ENCODE measurements around the gene KCNT2.

GRCh38 chr1:196415978-196416377 lies 192.3 kb downstream of the KCNT2 start:
- TF ChIP-seq EZH2phosphoT487 (IDR thresholded peaks at IDR 0.05; ENCODE audit: borderline replicate concordance) (no peak), SRF (IDR thresholded peaks at IDR 0.05; ENCODE audit: low read depth) (no peak), POLR2AphosphoS5 (IDR thresholded peaks at IDR 0.05; ENCODE audit: low read depth, low read length) (no peak), YY1 (IDR thresholded peaks at IDR 0.05; ENCODE audit: extremely low read depth, insufficient replicate concordance, low read depth, low read length) (no peak), ZNF274 (IDR thresholded peaks at IDR 0.05; ENCODE audit: low read depth, low read length) (no peak), SIN3A (IDR thresholded peaks at IDR 0.05; ENCODE audit: low read depth) (no peak), JUND (IDR thresholded peaks at IDR 0.05) (no peak), RAD21 (IDR thresholded peaks at IDR 0.05; ENCODE audit: low read depth) (no peak), ZBTB33 (IDR thresholded peaks at IDR 0.05; ENCODE audit: extremely low read depth, insufficient replicate concordance, low read length) (no peak)
- TF ChIP-seq, protein P1, sequence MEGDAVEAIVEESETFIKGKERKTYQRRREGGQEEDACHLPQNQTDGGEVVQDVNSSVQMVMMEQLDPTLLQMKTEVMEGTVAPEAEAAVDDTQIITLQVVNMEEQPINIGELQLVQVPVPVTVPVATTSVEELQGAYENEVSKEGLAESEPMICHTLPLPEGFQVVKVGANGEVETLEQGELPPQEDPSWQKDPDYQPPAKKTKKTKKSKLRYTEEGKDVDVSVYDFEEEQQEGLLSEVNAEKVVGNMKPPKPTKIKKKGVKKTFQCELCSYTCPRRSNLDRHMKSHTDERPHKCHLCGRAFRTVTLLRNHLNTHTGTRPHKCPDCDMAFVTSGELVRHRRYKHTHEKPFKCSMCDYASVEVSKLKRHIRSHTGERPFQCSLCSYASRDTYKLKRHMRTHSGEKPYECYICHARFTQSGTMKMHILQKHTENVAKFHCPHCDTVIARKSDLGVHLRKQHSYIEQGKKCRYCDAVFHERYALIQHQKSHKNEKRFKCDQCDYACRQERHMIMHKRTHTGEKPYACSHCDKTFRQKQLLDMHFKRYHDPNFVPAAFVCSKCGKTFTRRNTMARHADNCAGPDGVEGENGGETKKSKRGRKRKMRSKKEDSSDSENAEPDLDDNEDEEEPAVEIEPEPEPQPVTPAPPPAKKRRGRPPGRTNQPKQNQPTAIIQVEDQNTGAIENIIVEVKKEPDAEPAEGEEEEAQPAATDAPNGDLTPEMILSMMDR (IDR thresholded peaks at IDR 0.05 in 2 of 3, conservative IDR thresholded peaks at IDR 0.05 in 1 of 3; ENCODE audit: borderline replicate concordance in 1 of 3, insufficient read depth in 1 of 3, low read depth in 2 of 3, low read length in 2 of 3) = no peak

Data from HCT116 (cell line).